Measurements from ENCODE around the gene CARF.
"Not testable (repeated sequence)": the region's sequence is repeated elsewhere in the genome, so short reads cannot be mapped to it uniquely, and the experiment has no call there.

Gene CARF

GRCh38 chr2:202911512-202912341 is at the start of gene CARF, which contains the start of gene WDR12:
Gene CARF, plus strand, starts transcription at chr2:202912275. Its CDS starts 29,628 bp downstream, at chr2:202941903.
Gene WDR12, minus strand, starts transcription at chr2:202911673. Its CDS starts 197 bp downstream, at chr2:202911476.
- in situ Hi-C loops (cut with MboI; ENCODE audit: low sequenced_read_pairs): no loop called here

GRCh38 chr2:202870431-202871299 is 41.4 kb upstream of the CARF start:
- in situ Hi-C loops (cut with MboI; ENCODE audit: low sequenced_read_pairs): no loop called here

- in situ Hi-C loops (cut with MboI; ENCODE audit: low sequenced_read_pairs): no loop called here
Observed at GRCh38 chr2:202871300-202872141, 40.6 kb upstream of the CARF start, which contains the start of gene ICA1L. Gene ICA1L, minus strand, starts transcription at chr2:202871766. Its CDS starts 42,757 bp downstream, at chr2:202829009.

GRCh38 chr2:202877699-202878098 is 34.4 kb upstream of the CARF start:
- in situ Hi-C loops (cut with MboI; ENCODE audit: low sequenced_read_pairs): no loop called here

- in situ Hi-C loops (cut with MboI; ENCODE audit: low sequenced_read_pairs): no loop called here
Observed at GRCh38 chr2:202881570-202881969, 30.5 kb upstream of the CARF start.

GRCh38 chr2:202883987-202884675 is 27.9 kb upstream of the CARF start:
- in situ Hi-C loops (cut with MboI; ENCODE audit: low sequenced_read_pairs): no loop called here

- in situ Hi-C loops (cut with MboI; ENCODE audit: low sequenced_read_pairs): no loop called here
Observed at GRCh38 chr2:202885190-202885589, 26.9 kb upstream of the CARF start.

- in situ Hi-C loops (cut with MboI; ENCODE audit: low sequenced_read_pairs): not testable (repeated sequence)
Observed at GRCh38 chr2:202905507-202905906, 6.6 kb upstream of the CARF start.

GRCh38 chr2:202908186-202908585 is 3.9 kb upstream of the CARF start:
- in situ Hi-C loops (cut with MboI; ENCODE audit: low sequenced_read_pairs): no loop called here

- in situ Hi-C loops (cut with MboI; ENCODE audit: low sequenced_read_pairs): no loop called here
Observed at GRCh38 chr2:202909394-202910192, 2.5 kb upstream of the CARF start.

- in situ Hi-C loops (cut with MboI; ENCODE audit: low sequenced_read_pairs): not testable (repeated sequence)
Observed at GRCh38 chr2:202910250-202910649, 1.8 kb upstream of the CARF start.

- in situ Hi-C loops (cut with MboI; ENCODE audit: low sequenced_read_pairs): no loop called here
Observed at GRCh38 chr2:202910698-202911097, 1.4 kb upstream of the CARF start.

GRCh38 chr2:202911203-202911511 is 918 bp upstream of the CARF start:
- in situ Hi-C loops (cut with MboI; ENCODE audit: low sequenced_read_pairs): no loop called here

GRCh38 chr2:202912342-202913201 is 497 bp downstream of the CARF start:
- in situ Hi-C loops (cut with MboI; ENCODE audit: low sequenced_read_pairs): not testable (repeated sequence)

GRCh38 chr2:202918860-202919259 is 6.8 kb downstream of the CARF start:
- in situ Hi-C loops (cut with MboI; ENCODE audit: low sequenced_read_pairs): no loop called here

GRCh38 chr2:202932425-202933138 is 20.5 kb downstream of the CARF start:
- in situ Hi-C loops (cut with MboI; ENCODE audit: low sequenced_read_pairs): no loop called here

- in situ Hi-C loops (cut with MboI; ENCODE audit: low sequenced_read_pairs): no loop called here
Observed at GRCh38 chr2:202933139-202933510, 21.1 kb downstream of the CARF start.

GRCh38 chr2:202933958-202934357 is 21.9 kb downstream of the CARF start:
- in situ Hi-C loops (cut with MboI; ENCODE audit: low sequenced_read_pairs): no loop called here

Measured in HL-60/S4 (cell line).